Central memory CD8-positive, alpha-beta T cell (primary cell): Measurements from ENCODE around the gene CA11.

ENCODE experiments used
- ATAC-seq: fragments of 150-1000 bp; cut with Tn5 transposase; replicated peaks from 2 replicates; pipeline ENCODE4 v1.10.0; 2022; ENCODE audit warnings: mild to moderate bottlenecking, moderate FRiP score, moderate number of reproducible peaks; ENCODE audit not compliant: poor library complexity, severe bottlenecking; ENCODE audit errors: extremely low read depth
- DNase-seq, 2 donors: peaks; one replicate each; pipeline ENCODE4 v3.0.0; 2021; ENCODE audit warnings: low spot score in 2 of 2
- H3K27ac Mint-ChIP-seq: one replicate; pipeline ENCODE4 v1.8.0; 2022; ENCODE audit warnings: low read depth, mild to moderate bottlenecking, moderate library complexity, mixed read lengths
- H3K27me3 Mint-ChIP-seq: one replicate; pipeline ENCODE4 v1.8.0; 2022; ENCODE audit warnings: mixed read lengths
- H3K36me3 Mint-ChIP-seq: one replicate; pipeline ENCODE4 v1.8.0; 2022; ENCODE audit warnings: mild to moderate bottlenecking, moderate library complexity, mixed read lengths; ENCODE audit not compliant: insufficient read depth
- H3K4me1 Mint-ChIP-seq: one replicate; pipeline ENCODE4 v1.8.0; 2022; ENCODE audit warnings: mixed read lengths
- H3K4me3 Mint-ChIP-seq: one replicate; pipeline ENCODE4 v1.8.0; 2022; ENCODE audit warnings: mild to moderate bottlenecking, moderate library complexity, mixed read lengths
- H3K9me3 Mint-ChIP-seq: one replicate; pipeline ENCODE4 v1.8.0; 2022; ENCODE audit warnings: mixed read lengths

The CA11 gene

DNA sequence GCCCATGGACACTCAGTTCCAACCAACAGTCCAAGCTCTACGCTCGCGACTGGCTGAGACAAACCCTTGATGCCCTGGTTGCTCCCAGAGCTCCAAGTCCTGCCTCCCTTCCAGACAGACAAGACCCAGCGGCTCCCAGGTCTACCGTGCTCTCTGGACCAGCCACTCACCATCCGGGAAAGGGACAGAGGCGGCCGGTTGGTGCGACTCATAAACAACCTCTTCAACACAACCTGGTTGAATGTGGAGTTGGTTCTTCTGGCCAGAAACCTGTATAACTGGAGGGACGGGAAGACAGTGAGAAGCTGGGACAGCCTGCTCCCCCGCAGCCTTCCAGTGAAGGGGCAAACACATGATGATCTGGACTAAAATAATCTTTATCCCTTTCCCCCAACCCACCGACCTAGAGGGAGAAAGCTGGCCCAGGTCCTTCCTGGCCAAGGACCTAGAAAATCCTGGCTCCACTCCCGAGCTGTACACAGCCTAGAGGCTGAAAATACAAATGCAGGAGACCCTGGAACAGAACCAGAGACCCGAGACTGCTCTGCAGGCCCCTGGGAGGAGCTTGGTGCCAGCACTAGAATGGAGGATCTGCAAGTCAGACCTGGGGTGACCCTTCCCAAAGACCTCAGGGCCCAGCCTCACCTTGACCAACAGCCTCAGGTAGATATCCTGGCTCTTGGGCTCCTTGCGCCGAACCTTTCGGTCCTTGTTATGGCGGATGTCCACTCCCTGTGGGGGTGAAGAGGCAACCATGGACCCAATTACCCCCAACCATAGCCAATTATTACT is 28.6 kb downstream of the CA11 start:
- Mint-ChIP-seq H3K9me3 (no peaks in the 10 kb centered on the region), H3K27ac (peak overlapping the region; percentile 88), H3K4me1 (peaks cover 45% of the 10 kb centered on the region), H3K4me3 (peak overlapping the region; percentile 93), H3K36me3 (peaks cover 31% of the 10 kb centered on the region), H3K27me3 (no peaks in the 10 kb centered on the region)
- ATAC-seq (no peak), DNase-seq (no peak)

DNA sequence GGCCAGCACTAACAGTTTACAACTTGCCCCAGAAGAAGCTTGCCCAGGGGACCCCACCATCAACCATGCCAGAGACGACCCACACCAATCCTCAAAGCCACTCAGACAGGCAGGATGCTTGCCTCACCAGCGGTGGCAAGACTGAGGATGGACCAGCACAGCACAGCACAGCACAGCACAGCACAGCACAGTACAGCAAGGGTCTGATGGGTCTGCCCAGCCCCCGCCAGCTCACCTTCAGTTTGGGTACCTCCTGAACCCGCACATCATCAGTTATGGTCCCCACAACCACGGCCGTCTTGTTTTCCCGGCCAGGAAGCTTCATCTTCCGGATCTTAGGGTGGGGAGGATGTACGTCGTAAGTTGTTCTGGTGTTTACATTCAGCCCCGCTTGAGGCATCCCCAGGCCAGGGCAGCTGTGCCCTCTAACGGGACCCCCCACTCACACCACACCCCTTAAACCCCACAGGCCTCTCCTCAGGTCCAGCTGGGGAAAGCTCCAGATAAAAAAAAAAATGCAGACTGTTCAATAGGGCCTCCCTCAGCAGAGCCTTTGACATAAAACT is 29.4 kb downstream of the CA11 start:
- Mint-ChIP-seq H3K4me3 (peak overlapping the region; percentile 93), H3K36me3 (peaks cover 30% of the 10 kb centered on the region)

DNA sequence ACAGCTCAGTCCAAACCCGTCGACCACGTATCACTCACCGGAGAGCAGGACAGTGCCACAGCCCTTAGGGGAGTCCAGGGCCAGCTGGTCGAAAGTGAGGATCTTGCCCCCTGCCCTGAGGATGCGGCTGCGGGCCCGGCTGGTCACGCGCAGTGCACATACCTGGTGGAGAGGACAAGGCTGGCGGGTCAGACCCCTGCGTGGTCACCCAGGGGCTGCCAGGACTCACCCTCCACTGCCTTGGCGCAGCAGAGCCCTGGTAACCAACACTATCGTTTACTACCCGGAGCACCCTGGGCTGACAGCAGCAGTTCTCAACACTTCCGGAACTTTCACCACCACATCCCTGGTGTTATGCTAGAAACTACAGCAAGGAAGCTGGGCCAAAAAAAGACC is 29.9 kb downstream of the CA11 start:
- no peak for ATAC-seq
- DNase-seq: no peak
- peak overlapping the region; percentile 93 for H3K4me3 Mint-ChIP-seq
- no peaks in the 10 kb centered on the region for H3K9me3 Mint-ChIP-seq
- peaks cover 28% of the 10 kb centered on the region for H3K36me3 Mint-ChIP-seq
- peaks cover 45% of the 10 kb centered on the region for H3K4me1 Mint-ChIP-seq
- H3K27me3 Mint-ChIP-seq: no peaks in the 10 kb centered on the region
- H3K27ac Mint-ChIP-seq: peak overlapping the region; percentile 88

More for the DNA sequence above, 29.4 kb downstream of the CA11 start:
- ATAC-seq: no peak
- Mint-ChIP-seq H3K27me3 (no peaks in the 10 kb centered on the region), H3K9me3 (no peaks in the 10 kb centered on the region), H3K27ac (peak overlapping the region; percentile 88), H3K4me1 (peaks cover 45% of the 10 kb centered on the region)
- no peak for DNase-seq

DNA sequence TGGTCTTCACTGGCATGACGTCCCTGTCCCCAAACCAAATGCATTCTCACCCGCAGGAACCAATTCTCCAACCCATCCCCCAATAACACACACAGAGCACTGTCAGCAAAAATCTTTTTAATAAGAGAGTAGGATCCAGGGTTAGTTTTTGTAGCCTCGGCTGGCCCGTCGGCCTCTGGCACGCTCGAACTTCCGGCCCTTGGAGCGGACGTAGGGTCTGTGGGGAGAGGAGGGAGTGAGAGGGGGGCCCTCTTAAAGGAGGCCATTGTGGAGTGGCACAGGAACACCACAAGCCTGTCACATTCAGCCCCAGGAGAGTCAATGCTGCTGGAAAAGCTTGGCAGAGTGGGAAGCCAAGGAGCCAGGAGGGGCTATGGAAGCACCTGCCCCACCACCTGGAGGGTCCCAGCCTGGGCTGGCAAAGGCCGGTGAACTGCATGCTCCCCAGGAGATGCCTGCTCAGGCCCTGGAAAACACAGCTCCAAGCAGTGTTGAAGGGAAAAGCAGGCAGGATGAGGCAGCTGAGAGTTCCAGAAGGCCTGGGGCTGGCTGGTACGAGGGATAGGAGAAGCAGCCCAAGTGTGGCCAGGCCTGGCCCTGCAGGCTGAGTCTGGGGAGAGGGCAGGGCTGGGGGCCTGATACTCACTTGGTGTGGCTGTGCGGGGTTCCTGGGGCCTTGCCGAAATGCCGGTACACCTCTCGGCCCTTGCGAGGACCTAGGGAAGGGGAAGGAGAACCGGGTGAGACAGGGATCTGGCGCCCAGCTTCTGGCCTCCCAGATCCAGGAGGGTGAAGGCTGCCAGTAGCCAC is 30.6 kb downstream of the CA11 start:
- H3K9me3 Mint-ChIP-seq: no peaks in the 10 kb centered on the region
- no peak overlapping the region for H3K27ac Mint-ChIP-seq
- H3K27me3 Mint-ChIP-seq: no peaks in the 10 kb centered on the region
- DNase-seq (no peak), ATAC-seq (no peak)
- H3K4me1 Mint-ChIP-seq: peaks cover 45% of the 10 kb centered on the region
- peak overlapping the region; percentile 18 for H3K4me3 Mint-ChIP-seq
- H3K36me3 Mint-ChIP-seq: peaks cover 27% of the 10 kb centered on the region

DNA sequence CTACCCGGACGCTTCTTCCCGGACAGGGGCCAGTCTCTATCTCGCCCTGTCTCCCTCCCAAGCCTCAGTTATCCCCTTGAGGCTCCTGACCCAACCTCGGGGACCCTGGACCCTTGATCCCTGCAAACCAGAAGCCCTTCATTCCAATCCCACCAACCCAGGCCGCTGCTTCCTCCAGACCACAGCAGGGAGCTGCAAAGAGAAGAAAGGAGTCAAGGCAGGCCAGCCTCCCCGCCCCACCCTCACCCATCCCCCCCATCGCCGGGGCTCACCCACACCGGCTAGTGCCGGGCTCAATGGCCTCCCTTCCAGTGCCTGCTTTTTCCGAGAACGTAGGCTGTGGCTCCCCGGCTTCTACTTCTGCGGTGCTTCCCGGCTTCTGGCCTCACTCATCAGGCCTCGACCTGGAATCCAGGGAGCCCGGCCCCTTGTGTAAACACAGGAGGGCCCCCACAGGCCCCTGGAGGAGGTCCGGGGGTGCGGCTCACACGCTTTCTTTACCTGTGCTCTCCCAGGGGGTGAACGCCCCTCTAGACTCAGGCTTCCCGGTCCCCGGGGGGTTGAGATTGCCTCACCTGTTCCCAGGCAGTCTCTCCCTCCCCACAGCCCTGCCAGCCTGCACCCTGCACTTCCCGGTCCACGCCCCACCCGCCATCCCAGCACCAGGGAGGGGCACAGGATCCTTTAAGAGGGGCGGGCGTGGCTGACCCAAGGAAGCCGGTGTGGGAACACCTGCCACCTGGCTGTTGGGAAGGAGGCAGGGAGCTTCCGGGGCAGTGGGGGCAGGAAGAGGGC is 31.4 kb downstream of the CA11 start, which contains the start of gene FAM83E:
Gene FAM83E (minus strand): TSS at position 641 of the 795 bp plus-strand sequence. CDS start 1,704 bp downstream, outside the sequence.
- peak within 1 kb of the TSS; percentile 91 for H3K27ac Mint-ChIP-seq
- peaks cover 38% of the 10 kb centered on the region for H3K4me1 Mint-ChIP-seq
- H3K9me3 Mint-ChIP-seq: no peaks in the 10 kb centered on the region
- H3K4me3 Mint-ChIP-seq: peak within 1 kb of the TSS; percentile 18
- no peaks in the 10 kb centered on the region for H3K27me3 Mint-ChIP-seq
- H3K36me3 Mint-ChIP-seq: peaks cover 25% of the 10 kb centered on the region
- no peak for ATAC-seq
- DNase-seq: no peak

DNA sequence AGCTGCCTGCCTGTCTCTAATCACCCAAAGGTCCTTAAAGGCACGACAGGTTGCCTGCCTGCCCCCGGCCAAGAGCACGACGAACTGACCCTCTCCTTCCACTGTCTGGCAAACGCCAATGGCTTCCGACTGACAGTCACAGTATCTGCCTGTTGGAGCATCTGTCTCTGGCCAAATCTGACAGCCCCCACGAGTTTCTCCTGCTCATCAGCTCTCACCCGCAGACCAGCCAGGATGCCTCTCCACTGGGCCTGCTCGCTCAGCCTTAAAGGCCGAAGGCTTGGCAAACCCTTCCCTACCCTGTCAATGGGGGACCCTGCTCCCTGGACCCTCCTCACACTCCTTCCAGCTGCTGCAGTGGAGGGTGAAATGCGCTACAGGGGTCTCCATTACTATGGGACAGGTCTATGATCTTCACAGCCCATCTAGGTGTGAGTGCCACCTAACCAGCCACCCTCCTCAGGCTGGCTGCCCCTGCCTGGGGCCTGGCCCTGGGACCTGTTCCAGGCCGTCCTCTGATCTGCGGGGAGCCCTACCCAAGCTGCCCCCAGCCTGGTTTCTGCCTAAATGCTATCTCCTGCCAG is 32.0 kb downstream of the CA11 start:
- H3K27ac Mint-ChIP-seq: peak overlapping the region; percentile 91
- H3K27me3 Mint-ChIP-seq: no peaks in the 10 kb centered on the region
- no peak overlapping the region for H3K4me3 Mint-ChIP-seq
- ATAC-seq (no peak), DNase-seq (no peak)
- H3K9me3 Mint-ChIP-seq: no peaks in the 10 kb centered on the region
- H3K36me3 Mint-ChIP-seq: peaks cover 19% of the 10 kb centered on the region
- H3K4me1 Mint-ChIP-seq: peaks cover 36% of the 10 kb centered on the region

DNA sequence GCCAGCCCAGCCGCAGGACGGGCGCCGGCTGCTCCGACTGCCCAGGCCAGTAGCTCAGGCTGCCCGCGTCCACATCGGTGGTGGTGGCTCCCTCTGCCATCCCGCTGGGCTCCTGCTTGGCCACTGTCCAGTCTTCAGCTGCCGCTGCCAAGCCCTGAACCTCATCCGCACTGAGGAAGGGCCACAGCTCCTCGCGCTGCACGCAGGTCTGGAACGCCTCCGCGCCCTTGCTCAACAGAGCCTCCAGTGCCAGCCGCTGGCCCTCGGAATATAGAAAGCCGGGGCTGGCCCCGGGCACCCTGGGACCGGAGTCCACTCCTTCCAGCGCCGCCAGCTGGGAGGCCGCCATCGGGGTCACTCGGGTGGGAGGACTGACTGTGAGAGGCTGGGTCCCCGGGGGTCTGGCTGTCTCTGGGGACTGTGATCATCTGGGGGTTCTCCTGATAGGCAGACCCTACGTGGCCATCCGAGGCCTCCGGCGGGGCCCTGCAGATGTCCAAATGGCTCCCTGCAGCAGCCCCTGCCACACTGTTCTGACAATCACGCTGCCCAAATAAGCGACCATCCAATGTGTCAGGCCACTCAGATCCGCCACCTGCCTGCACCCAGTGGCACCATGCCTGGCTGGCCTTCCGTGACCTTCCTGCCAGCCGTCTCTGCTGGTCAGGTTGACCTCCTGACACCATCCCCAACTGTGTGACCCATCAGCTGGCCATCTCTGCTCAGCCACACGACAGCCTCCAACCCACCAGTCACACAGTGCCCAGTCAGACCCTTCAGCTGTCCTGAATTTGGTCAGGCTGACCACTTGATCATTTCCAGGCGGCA is 32.7 kb downstream of the CA11 start:
- H3K27ac Mint-ChIP-seq: peak overlapping the region; percentile 91
- H3K4me3 Mint-ChIP-seq: no peak overlapping the region
- H3K36me3 Mint-ChIP-seq: peaks cover 14% of the 10 kb centered on the region
- no peaks in the 10 kb centered on the region for H3K27me3 Mint-ChIP-seq
- no peak for ATAC-seq
- no peaks in the 10 kb centered on the region for H3K9me3 Mint-ChIP-seq
- no peak for DNase-seq
- H3K4me1 Mint-ChIP-seq: peaks cover 33% of the 10 kb centered on the region

DNA sequence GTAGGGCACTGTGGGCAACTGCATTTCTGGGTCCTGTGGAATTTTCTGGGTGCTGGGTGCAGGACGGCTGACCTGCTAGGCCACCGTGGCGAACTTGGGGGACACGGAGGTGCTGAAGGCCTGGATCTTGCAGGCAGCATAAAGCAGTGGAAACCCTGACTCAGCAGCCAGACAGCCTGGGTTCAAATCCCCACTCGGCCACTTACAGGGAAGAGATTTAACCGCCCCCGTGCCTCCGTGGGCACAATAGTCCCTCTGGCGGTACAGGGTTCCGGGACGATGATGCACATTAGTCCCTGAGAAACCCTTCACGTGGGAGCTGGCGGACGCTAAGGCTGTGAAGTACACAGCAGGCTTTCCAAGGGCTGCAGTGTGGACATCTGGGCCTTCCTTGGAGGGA is 34.1 kb downstream of the CA11 start:
- H3K36me3 Mint-ChIP-seq: peaks cover 10% of the 10 kb centered on the region
- no peaks in the 10 kb centered on the region for H3K9me3 Mint-ChIP-seq
- no peak overlapping the region for H3K4me3 Mint-ChIP-seq
- peaks cover 21% of the 10 kb centered on the region for H3K4me1 Mint-ChIP-seq
- no peaks in the 10 kb centered on the region for H3K27me3 Mint-ChIP-seq
- no peak for ATAC-seq
- peak overlapping the region; percentile 57 for H3K27ac Mint-ChIP-seq
- DNase-seq: no peak

DNA sequence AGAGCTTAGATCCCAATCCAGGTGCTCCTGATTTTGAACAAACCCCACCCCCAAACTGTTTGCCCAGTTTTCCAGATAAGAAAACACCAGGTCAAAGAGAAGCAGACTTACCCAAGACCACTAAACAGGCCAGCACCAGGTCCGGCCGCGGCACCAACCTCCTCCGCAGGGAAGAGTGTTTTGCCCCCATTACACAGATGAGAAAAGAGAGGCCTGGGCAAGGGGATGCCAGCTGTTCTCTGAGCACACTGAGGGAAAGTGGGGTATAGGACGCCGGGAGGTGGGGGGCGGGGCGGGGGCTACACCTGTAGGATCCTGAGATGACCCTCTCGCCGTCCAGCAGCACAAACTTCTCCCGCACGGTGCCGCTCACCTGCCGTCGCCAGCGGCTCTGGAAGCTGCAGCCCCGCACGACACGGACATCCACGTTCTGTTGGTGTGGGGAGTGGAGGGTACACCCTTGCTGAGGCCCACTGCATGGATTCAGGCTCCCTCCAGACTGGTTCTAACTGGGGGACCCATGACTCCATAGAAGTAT is 36.3 kb downstream of the CA11 start:
- peaks cover 3% of the 10 kb centered on the region for H3K36me3 Mint-ChIP-seq
- no peak overlapping the region for H3K27ac Mint-ChIP-seq
- H3K4me3 Mint-ChIP-seq: no peak overlapping the region
- no peaks in the 10 kb centered on the region for H3K9me3 Mint-ChIP-seq
- DNase-seq (no peak), ATAC-seq (no peak)
- H3K27me3 Mint-ChIP-seq: no peaks in the 10 kb centered on the region
- H3K4me1 Mint-ChIP-seq: peaks cover 12% of the 10 kb centered on the region

DNA sequence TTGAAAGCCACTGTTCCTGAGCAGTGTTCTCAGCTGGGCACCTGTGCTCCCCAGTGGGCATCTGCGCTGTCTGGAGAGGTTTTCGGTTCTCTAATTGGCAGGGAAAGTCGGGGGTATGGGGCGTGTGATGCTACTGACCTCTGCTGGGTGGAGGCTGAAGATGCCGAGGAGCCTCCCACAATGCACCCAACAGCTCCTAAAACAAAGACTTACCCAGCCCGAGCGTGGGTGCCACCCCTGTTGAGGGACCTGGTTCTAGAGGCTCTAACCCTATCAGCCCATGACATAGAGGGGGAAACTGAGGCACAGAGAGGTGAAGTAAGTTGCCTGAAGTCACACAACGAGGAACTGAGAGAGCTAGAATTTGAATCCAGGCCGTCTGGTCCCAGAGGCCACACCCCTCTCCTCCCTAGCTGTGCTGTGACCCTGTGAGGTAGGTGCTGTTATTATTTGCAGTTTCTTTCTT is 37.2 kb downstream of the CA11 start:
- DNase-seq (peak in 1 of 2 donors; percentile 34), ATAC-seq (peak; percentile 81)
- no peak overlapping the region for H3K4me3 Mint-ChIP-seq
- H3K9me3 Mint-ChIP-seq: no peaks in the 10 kb centered on the region
- H3K36me3 Mint-ChIP-seq: peaks cover 3% of the 10 kb centered on the region
- peak overlapping the region; percentile 71 for H3K27ac Mint-ChIP-seq
- H3K4me1 Mint-ChIP-seq: peaks cover 8% of the 10 kb centered on the region
- no peaks in the 10 kb centered on the region for H3K27me3 Mint-ChIP-seq

DNA sequence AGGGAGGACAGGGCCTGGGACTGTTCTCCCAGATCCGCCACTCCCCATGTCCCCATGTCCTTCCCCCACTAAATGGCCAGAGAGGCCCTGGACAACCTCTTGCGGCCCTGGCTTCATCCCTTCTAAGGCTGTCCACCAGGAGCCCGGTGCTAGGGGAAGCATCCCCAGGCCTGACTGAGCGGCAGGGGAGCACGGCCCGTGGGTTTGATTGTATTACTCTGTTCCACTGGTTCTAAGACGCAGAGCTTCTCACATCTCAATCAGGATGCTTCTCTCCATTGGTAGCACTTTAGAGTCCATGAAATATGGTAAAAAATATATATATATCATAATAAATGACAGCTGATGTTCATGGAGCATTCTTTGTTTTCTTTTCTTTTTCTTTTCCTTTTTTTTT is 38.6 kb downstream of the CA11 start:
- H3K4me1 Mint-ChIP-seq: peaks cover 5% of the 10 kb centered on the region
- H3K4me3 Mint-ChIP-seq: no peak overlapping the region
- peaks cover 1% of the 10 kb centered on the region for H3K36me3 Mint-ChIP-seq
- no peaks in the 10 kb centered on the region for H3K27me3 Mint-ChIP-seq
- DNase-seq: no peak
- no peaks in the 10 kb centered on the region for H3K9me3 Mint-ChIP-seq
- ATAC-seq: no peak
- H3K27ac Mint-ChIP-seq: no peak overlapping the region
